Measurements from ENCODE around the gene P2RX4. TPM values are rescaled to one million over a fixed set of nuclear protein-coding genes. Genes with fewer than 3 reads are reported as not detected.
A peak's percentile ranks its signal among the peaks of the same experiment; 100 is the strongest.
"Not testable (repeated sequence)": the region's sequence is repeated elsewhere in the genome, so short reads cannot be mapped to it uniquely, and the experiment has no call there.

The P2RX4 gene
- total RNA-seq, 1 donor from 2014 or later: 4.7 TPM

- DNase-seq (ENCODE audit: missing footprints) (no peak), ATAC-seq (no peak)
- intact Hi-C loops (cut with DNase I): no loop called here
These were observed 24.7 kb upstream of the P2RX4 start for GRCh38 chr12:121184984-121185889.

GRCh38 chr12:121186826-121187225 lies 23.1 kb upstream of the P2RX4 start:
- intact Hi-C loops (cut with DNase I): no loop called here
- no peak for ATAC-seq

GRCh38 chr12:121187501-121187900 lies 22.4 kb upstream of the P2RX4 start:
- no peak for ATAC-seq
- intact Hi-C loops (cut with DNase I): no loop called here
- no peak for DNase-seq (ENCODE audit: missing footprints)

More at GRCh38 chr12:121186826-121187225, 23.1 kb upstream of the P2RX4 start:
- no peak for DNase-seq (ENCODE audit: missing footprints)

- DNase-seq (ENCODE audit: missing footprints): no peak
- no peak for ATAC-seq
- intact Hi-C loops (cut with DNase I): no loop called here
These were observed 21.7 kb upstream of the P2RX4 start for GRCh38 chr12:121188227-121188626.

- ATAC-seq (no peak), DNase-seq (ENCODE audit: missing footprints) (no peak)
- intact Hi-C loops (cut with DNase I): no loop called here
These were observed 20.8 kb upstream of the P2RX4 start for GRCh38 chr12:121189131-121189530.

- intact Hi-C loops (cut with DNase I): no loop called here
- DNase-seq (ENCODE audit: missing footprints) (no peak), ATAC-seq (no peak)
These were observed 20.2 kb upstream of the P2RX4 start for GRCh38 chr12:121189619-121190155.

GRCh38 chr12:121190523-121191031 lies 19.4 kb upstream of the P2RX4 start:
- intact Hi-C loops (cut with DNase I): no loop called here
- ATAC-seq (no peak), DNase-seq (ENCODE audit: missing footprints) (no peak)

GRCh38 chr12:121191151-121191550 lies 18.8 kb upstream of the P2RX4 start:
- ATAC-seq (no peak), DNase-seq (ENCODE audit: missing footprints) (no peak)
- intact Hi-C loops (cut with DNase I): no loop called here

- intact Hi-C loops (cut with DNase I): no loop called here
- ATAC-seq: peak; percentile 60
- no peak for DNase-seq (ENCODE audit: missing footprints)
These were observed 13.0 kb upstream of the P2RX4 start for GRCh38 chr12:121196902-121197301.

- no peak for ATAC-seq
- intact Hi-C loops (cut with DNase I): no loop called here
- DNase-seq (ENCODE audit: missing footprints): no peak
These were observed 11.0 kb upstream of the P2RX4 start for GRCh38 chr12:121198949-121199348.

GRCh38 chr12:121201140-121201539 lies 8.8 kb upstream of the P2RX4 start:
- DNase-seq (ENCODE audit: missing footprints); ATAC-seq; intact Hi-C loops (cut with DNase I): not testable (repeated sequence)

- ATAC-seq: no peak
- intact Hi-C loops (cut with DNase I): no loop called here
- DNase-seq (ENCODE audit: missing footprints): no peak
These were observed 7.2 kb upstream of the P2RX4 start for GRCh38 chr12:121202407-121203355.

- intact Hi-C loops (cut with DNase I): no loop called here
These were observed 6.4 kb upstream of the P2RX4 start for GRCh38 chr12:121203482-121203881.

GRCh38 chr12:121205491-121205890 lies 4.4 kb upstream of the P2RX4 start:
- ATAC-seq (no peak), DNase-seq (ENCODE audit: missing footprints) (no peak)
- intact Hi-C loops (cut with DNase I): loop anchor here (5.0 kb wide), 1 partner anchor 78 kb away; no protein-coding TSS in a partner anchor

More at GRCh38 chr12:121203482-121203881, 6.4 kb upstream of the P2RX4 start:
- ATAC-seq: no peak
- no peak for DNase-seq (ENCODE audit: missing footprints)

- not testable (repeated sequence) for ATAC-seq; DNase-seq (ENCODE audit: missing footprints)
- intact Hi-C loops (cut with DNase I): loop anchor here (5.0 kb wide), 1 partner anchor 81 kb away; no protein-coding TSS in a partner anchor
These were observed 1.4 kb upstream of the P2RX4 start for GRCh38 chr12:121208571-121208970.

GRCh38 chr12:121209221-121209620 lies 708 bp upstream of the P2RX4 start:
- ATAC-seq (no peak), DNase-seq (ENCODE audit: missing footprints) (no peak)
- intact Hi-C loops (cut with DNase I): loop anchor here (5.0 kb wide), 1 partner anchor 82 kb away; no protein-coding TSS in a partner anchor

GRCh38 chr12:121212875-121213274 lies 2.9 kb downstream of the P2RX4 start:
- ATAC-seq (no peak), DNase-seq (ENCODE audit: missing footprints) (no peak)
- intact Hi-C loops (cut with DNase I): no loop called here

- ATAC-seq (no peak), DNase-seq (ENCODE audit: missing footprints) (no peak)
- intact Hi-C loops (cut with DNase I): no loop called here
These were observed 4.3 kb downstream of the P2RX4 start for GRCh38 chr12:121214166-121214777.

Data from Right ventricle myocardium inferior (tissue), 1 donor.